Measurements from ENCODE around the gene ANK3. TPM values are rescaled to one million over a fixed set of nuclear protein-coding genes. Genes with fewer than 3 reads are reported as not detected.

ANK3 gene
- total and polyA plus RNA-seq, 2 donors (not counting 3 experiments of a cell fraction or from before 2014, with no cell fraction given) = 0.88 to 8.5 TPM

- intact Hi-C loops (cut with micrococcal nuclease) = no loop called here
- Histone ChIP-seq H3K36me3 (ENCODE audit: control insufficient read depth in 2 of 2, extremely low read depth in 1 of 2, insufficient read depth in 2 of 2, low read length in 2 of 2) (no peaks in the 10 kb centered on the region), H3K9me1 (replicated peaks; ENCODE audit: control insufficient read depth, extremely low read depth, insufficient read depth, low read length) (no peaks in the 10 kb centered on the region), H2AFZ (ENCODE audit: low read depth, low read length) (no peak overlapping the region), H3K27ac (ENCODE audit: insufficient read depth, low read depth, low read length) (no peak overlapping the region), H3K4me3 (replicated peaks in 1 of 3; ENCODE audit: insufficient read depth in 1 of 3, low read depth in 1 of 3, low read length in 3 of 3) (no peak overlapping the region), H3K4me1 (ENCODE audit: control insufficient read depth, extremely low read depth, insufficient read depth, low read length) (no peaks in the 10 kb centered on the region), H3K9ac (replicated peaks; ENCODE audit: extremely low read depth, insufficient read depth, low read length) (no peak overlapping the region), H4K20me1 (replicated peaks; ENCODE audit: control insufficient read depth, extremely low read depth, insufficient read depth, low read length) (no peaks in the 10 kb centered on the region), H3K9me3 (replicated peaks; ENCODE audit: control insufficient read depth, insufficient read depth, low read length) (no peaks in the 10 kb centered on the region), H3K4me2 (ENCODE audit: insufficient read depth, low read length) (no peak overlapping the region), H3K27me3 (ENCODE audit: control insufficient read depth in 2 of 2, insufficient read depth in 2 of 2, low read length in 2 of 2) (no peaks in the 10 kb centered on the region), H3K79me2 (ENCODE audit: control insufficient read depth, insufficient read depth, low read length) (no peaks in the 10 kb centered on the region)
- FAIRE-seq = no peak
- no peak for DNase-seq (ENCODE audit: low read depth, low spot score)
- ChIA-PET CTCF (no interaction called here), POLR2A (no interaction called here)
- TF ChIP-seq MAX (IDR thresholded peaks at IDR 0.05; ENCODE audit: insufficient read depth, insufficient read length) (no peak), JUN (IDR thresholded peaks at IDR 0.05; ENCODE audit: borderline replicate concordance, insufficient read depth, insufficient read length, low read depth) (no peak), POLR2A (IDR thresholded peaks at IDR 0.05; ENCODE audit: low read depth, low read length) (no peak), FOS (IDR thresholded peaks at IDR 0.05; ENCODE audit: borderline replicate concordance, insufficient read depth, low read length) (no peak)
- BruUV-seq (replicated peaks) = no TSS peak
- dilution Hi-C loops (cut with MboI; ENCODE audit: extremely low pct_ligation_motif_present, low sequenced_read_pairs) = no loop called here
Observed at GRCh38 chr10:60009276-60009675, 380.4 kb downstream of the ANK3 start.

GRCh38 chr10:60008816-60009215 lies 380.9 kb downstream of the ANK3 start:
- H3K27me3 ChIP-seq (ENCODE audit: control insufficient read depth in 2 of 2, insufficient read depth in 2 of 2, low read length in 2 of 2) = no peaks in the 10 kb centered on the region
- POLR2A ChIA-PET = no interaction called here

More at GRCh38 chr10:60008816-60009215, 380.9 kb downstream of the ANK3 start:
- no peak overlapping the region for H3K9ac ChIP-seq (replicated peaks; ENCODE audit: extremely low read depth, insufficient read depth, low read length)
- no peaks in the 10 kb centered on the region for H3K9me1 ChIP-seq (replicated peaks; ENCODE audit: control insufficient read depth, extremely low read depth, insufficient read depth, low read length)
- H4K20me1 ChIP-seq (replicated peaks; ENCODE audit: control insufficient read depth, extremely low read depth, insufficient read depth, low read length) = no peaks in the 10 kb centered on the region
- no TSS peak for BruUV-seq (replicated peaks)
- H3K27ac ChIP-seq (ENCODE audit: insufficient read depth, low read depth, low read length) = no peak overlapping the region
- no peaks in the 10 kb centered on the region for H3K9me3 ChIP-seq (replicated peaks; ENCODE audit: control insufficient read depth, insufficient read depth, low read length)
- H3K79me2 ChIP-seq (ENCODE audit: control insufficient read depth, insufficient read depth, low read length) = no peaks in the 10 kb centered on the region
- intact Hi-C loops (cut with micrococcal nuclease) = no loop called here
- DNase-seq (ENCODE audit: low read depth, low spot score) = no peak
- H3K4me1 ChIP-seq (ENCODE audit: control insufficient read depth, extremely low read depth, insufficient read depth, low read length) = no peaks in the 10 kb centered on the region
- CTCF ChIA-PET = no interaction called here
- H3K36me3 ChIP-seq (ENCODE audit: control insufficient read depth in 2 of 2, extremely low read depth in 1 of 2, insufficient read depth in 2 of 2, low read length in 2 of 2) = no peaks in the 10 kb centered on the region
- TF ChIP-seq JUN (IDR thresholded peaks at IDR 0.05; ENCODE audit: borderline replicate concordance, insufficient read depth, insufficient read length, low read depth) = no peak
- TF ChIP-seq FOS (IDR thresholded peaks at IDR 0.05; ENCODE audit: borderline replicate concordance, insufficient read depth, low read length) = no peak
- TF ChIP-seq MYC (IDR thresholded peaks at IDR 0.05; ENCODE audit: low read depth, low read length) = no peak
- no peak for TF ChIP-seq EZH2 (IDR thresholded peaks at IDR 0.05; ENCODE audit: borderline replicate concordance, low read depth, low read length, severe bottlenecking)
- TF ChIP-seq POLR2AphosphoS5 (IDR thresholded peaks at IDR 0.05; ENCODE audit: insufficient read depth, low read depth, low read length) = no peak
- TF ChIP-seq POLR2A (IDR thresholded peaks at IDR 0.05; ENCODE audit: low read depth, low read length) = no peak
- no peak for TF ChIP-seq GATA2 (IDR thresholded peaks at IDR 0.05; ENCODE audit: insufficient read depth, insufficient read length, low read depth, low read length)
- TF ChIP-seq CTCF (IDR thresholded peaks at IDR 0.05; ENCODE audit: extremely low read depth in 1 of 2, insufficient read depth in 1 of 2, low read depth in 1 of 2, low read length in 2 of 2) = no peak
- no peak for TF ChIP-seq MAX (IDR thresholded peaks at IDR 0.05; ENCODE audit: insufficient read depth, insufficient read length)
- H3K4me2 ChIP-seq (ENCODE audit: insufficient read depth, low read length) = no peak overlapping the region
- no peak overlapping the region for H2AFZ ChIP-seq (ENCODE audit: low read depth, low read length)
- no peak for FAIRE-seq
- no peak overlapping the region for H3K4me3 ChIP-seq (replicated peaks in 1 of 3; ENCODE audit: insufficient read depth in 1 of 3, low read depth in 1 of 3, low read length in 3 of 3)
- dilution Hi-C loops (cut with MboI; ENCODE audit: extremely low pct_ligation_motif_present, low sequenced_read_pairs) = no loop called here
